K562 (cell line): ENCODE data around the gene GNG3. TPM values are rescaled to one million over a fixed set of nuclear protein-coding genes. Genes with fewer than 3 reads are reported as not detected.

Experiments
- HDAC2 ChIP-seq: fragments of 450-650 bp; IDR thresholded peaks from 2 replicates; pipeline ENCODE4 v1.6.1; 2016; ENCODE audit warnings: mild to moderate bottlenecking
- L3MBTL2 ChIP-seq: fragments of 450-650 bp; IDR thresholded peaks from 2 replicates; pipeline ENCODE4 v1.6.1; 2016; ENCODE audit warnings: mild to moderate bottlenecking, moderate library complexity
- MYC ChIP-seq, 2 experiments: fragments of 250-450 bp in 1 of 2; sonication (Bioruptor Pico) in 1 of 2; IDR thresholded peaks; 2 replicates each; pipeline versions ENCODE4 v1.5.1 to v1.6.1; 2012 to 2021; ENCODE audit warnings: low read depth in 2 of 2, borderline replicate concordance in 1 of 2, improper control_type of control experiment in 1 of 2, low read length in 1 of 2, mild to moderate bottlenecking in 1 of 2, moderate library complexity in 1 of 2
- NFYB ChIP-seq: IDR thresholded peaks from 2 replicates; pipeline ENCODE4 v1.6.1; 2011; ENCODE audit warnings: mild to moderate bottlenecking, moderate library complexity; ENCODE audit not compliant: insufficient read length; ENCODE audit errors: extremely low read depth
- NKRF ChIP-seq: fragments of 450-650 bp; IDR thresholded peaks from 2 replicates; pipeline ENCODE4 v1.6.1; 2016; ENCODE audit warnings: borderline replicate concordance
- PRDM10 ChIP-seq: fragments of 450-650 bp; IDR thresholded peaks from 2 replicates; pipeline ENCODE4 v1.6.1; 2018; ENCODE audit not compliant: partially characterized antibody
- PURB ChIP-seq: sonication (generic); formaldehyde crosslinking; IDR thresholded peaks from 2 replicates; pipeline ENCODE4 v1.9.0; 2021; ENCODE audit warnings: low read depth, mild to moderate bottlenecking, missing genetic modification reagents
- RAD21 ChIP-seq, 2 experiments: fragments of 250-450 bp in 1 of 2; fragments of 450-650 bp in 1 of 2; sonication (Bioruptor Pico) in 1 of 2; formaldehyde crosslinking in 1 of 2; IDR thresholded peaks in 1 of 2; conservative IDR thresholded peaks in 1 of 2; 2 replicates each; pipeline versions ENCODE4 v1.4.0 to v1.8.0; 2020 to 2022; ENCODE audit warnings: mild to moderate bottlenecking in 2 of 2, moderate library complexity in 1 of 2
- SAP30 ChIP-seq: fragments of 200-600 bp; sonication (generic); IDR thresholded peaks from 2 replicates; pipeline ENCODE4 v1.6.1; 2012; ENCODE audit warnings: borderline replicate concordance, low read depth, mild to moderate bottlenecking, moderate library complexity, low read length, control low read depth, inconsistent platforms; ENCODE audit not compliant: insufficient read depth, poor library complexity, severe bottlenecking
- SMARCC2 ChIP-seq: fragments of 450-650 bp; IDR thresholded peaks from 2 replicates; pipeline ENCODE4 v1.6.1; 2017; ENCODE audit warnings: antibody characterized with exemption, moderate library complexity, mild to moderate bottlenecking, low read depth
- TAF7 ChIP-seq: fragments of 450-650 bp; IDR thresholded peaks from 2 replicates; pipeline ENCODE4 v1.6.1; 2016; ENCODE audit warnings: missing genetic modification characterization, missing compliant biosample characterization
- ZNF609 ChIP-seq: sonication (generic); formaldehyde crosslinking; IDR thresholded peaks from 2 replicates; pipeline ENCODE4 v1.8.1; 2023; ENCODE audit warnings: missing genetic modification reagents, mild to moderate bottlenecking, borderline replicate concordance
- ZNF766 ChIP-seq: fragments of 200-800 bp; sonication (Bioruptor generic); conservative IDR thresholded peaks from 2 replicates; pipeline ENCODE4 v1.6.1; 2016; ENCODE audit warnings: missing genetic modification characterization, missing compliant biosample characterization
- ZNF785 ChIP-seq: fragments of 250-450 bp; sonication (Bioruptor Pico); IDR thresholded peaks from 2 replicates; pipeline ENCODE4 v1.4.0; 2020; ENCODE audit warnings: mild to moderate bottlenecking
- polyA plus RNA-seq, 8 experiments: library from polyadenylated mRNA; depleted of rRNA in 4 of 8; stranded (reverse) in 5 of 8; unstranded in 3 of 8; fragments of >200 nt; fragmentation: Nextera tagmentation in 2 of 8; fragmentation: Illumina TruSeq in 1 of 8; extraction: Ambion mirVana in 2 of 8; extraction: Trizol in 1 of 8; gene quantifications; 2 replicates each; pipeline versions ENCODE4 v1.2.1 to v1.2.3, GENCODE V29; 2011 to 2014; ENCODE audit warnings: inconsistent platforms in 1 of 8, missing spikeins in 1 of 8
- total RNA-seq, 7 experiments: library from RNA; depleted of rRNA in 6 of 7; stranded (reverse); fragments of >200 nt in 6 of 7; fragmentation: Illumina TruSeq in 2 of 7; extraction: Trizol in 2 of 7; gene quantifications; 2 replicates each; pipeline versions ENCODE4 v1.2.1 to v1.2.3, GENCODE V29; 2011 to 2021; ENCODE audit warnings: low replicate concordance in 1 of 7

Gene GNG3
- total and polyA plus RNA-seq, 9 of the 15 experiments (the other 6 are each of a cell fraction or from before 2014, with no cell fraction given): 0.07 TPM; not detected in 8

GRCh38 chr11:62671236-62671607 lies 36.3 kb upstream of the GNG3 start (continued):
- TF ChIP-seq PRDM10: peak; percentile 80
- no peak for TF ChIP-seq ZNF785 (CRISPR knock-in tag)
- peak; percentile 80 for TF ChIP-seq TAF7 (tag)
- peak; percentile 0 for TF ChIP-seq SAP30
- no peak for TF ChIP-seq SMARCC2
- peak; percentile 12; the same call in 1 of the 2 replicates for TF ChIP-seq NKRF
- TF ChIP-seq PURB: no peak
- TF ChIP-seq ZNF766: peak; percentile 78
- 0 out of 2 replicates have a peak, but pooled peaks have one; percentile 21 for TF ChIP-seq HDAC2
- TF ChIP-seq RAD21 (CRISPR knock-in tag; conservative IDR thresholded peaks at IDR 0.05 in 1 of 2, IDR thresholded peaks at IDR 0.05 in 1 of 2): 0 out of 4 replicates have a peak, but pooled peaks of 1 of the 2 experiments have one; percentile 13
- TF ChIP-seq NFYB: no peak
- 0 out of 2 replicates have a peak, but pooled peaks have one; percentile 28 for TF ChIP-seq L3MBTL2
- TF ChIP-seq ZNF609 (CRISPR knock-in tag): 0 out of 2 replicates have a peak, but pooled peaks have one; percentile 10
- TF ChIP-seq MYC (IDR thresholded peaks at IDR 0.05; ENCODE audit: low read depth, low read length): peak; percentile 65; the same call in 1 of the 2 replicates
- no peak for TF ChIP-seq MYC (CRISPR knock-in tag; IDR thresholded peaks at IDR 0.05; ENCODE audit: borderline replicate concordance, low read depth)
